ENCODE results near the gene ZNF701.
"Not testable (repeated sequence)": the region's sequence is repeated elsewhere in the genome, so short reads cannot be mapped to it uniquely, and the experiment has no call there.

ZNF701 gene

DNA sequence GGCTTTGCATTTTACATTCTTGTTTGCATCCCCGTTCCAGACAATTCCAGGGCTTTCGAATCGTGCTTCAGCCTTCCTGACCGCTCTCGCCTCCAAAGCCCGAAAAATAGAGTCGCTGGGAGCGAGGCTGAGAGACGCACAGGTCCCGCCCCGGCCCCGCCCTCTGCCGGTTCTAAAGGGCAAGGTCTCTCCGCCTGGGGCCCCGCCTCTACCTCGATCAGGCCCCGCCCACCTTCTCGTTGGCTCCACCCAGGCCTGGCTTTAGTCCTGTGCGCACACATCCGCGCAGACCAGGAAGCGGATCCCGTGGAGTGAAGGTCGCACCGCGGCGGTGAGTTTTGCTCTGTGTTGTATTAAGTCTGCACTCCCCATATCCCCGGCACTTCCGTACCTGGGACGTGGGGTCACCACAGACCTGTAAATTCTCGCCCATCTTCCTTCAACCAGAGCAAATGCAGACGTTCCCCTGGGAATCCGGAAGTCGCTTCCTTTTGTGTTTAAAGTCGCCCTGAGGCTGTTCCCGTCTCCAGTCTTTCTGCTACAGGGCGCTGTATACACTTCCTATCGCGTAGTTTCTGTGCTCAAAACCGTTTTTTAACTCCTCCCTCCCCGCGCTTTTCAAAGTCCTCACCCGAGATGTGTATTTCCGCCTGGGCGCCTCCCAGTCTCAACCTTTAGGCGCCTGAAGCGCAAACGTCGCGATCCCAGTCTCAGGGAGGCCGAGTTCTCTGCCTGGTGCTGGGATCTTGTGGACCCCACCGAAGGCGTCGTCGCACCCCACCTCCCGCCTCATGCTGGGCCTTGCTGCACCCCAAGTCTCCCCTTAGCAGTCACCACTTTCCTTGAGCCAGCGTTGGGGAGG, at the start of gene ZNF701:
Gene ZNF701, plus strand, starts transcription at position 288 of the 862 bp plus-strand sequence. CDS start 3,861 bp downstream, outside the sequence.
- DNase-seq (ENCODE audit: low spot score): peak; percentile 93

DNA sequence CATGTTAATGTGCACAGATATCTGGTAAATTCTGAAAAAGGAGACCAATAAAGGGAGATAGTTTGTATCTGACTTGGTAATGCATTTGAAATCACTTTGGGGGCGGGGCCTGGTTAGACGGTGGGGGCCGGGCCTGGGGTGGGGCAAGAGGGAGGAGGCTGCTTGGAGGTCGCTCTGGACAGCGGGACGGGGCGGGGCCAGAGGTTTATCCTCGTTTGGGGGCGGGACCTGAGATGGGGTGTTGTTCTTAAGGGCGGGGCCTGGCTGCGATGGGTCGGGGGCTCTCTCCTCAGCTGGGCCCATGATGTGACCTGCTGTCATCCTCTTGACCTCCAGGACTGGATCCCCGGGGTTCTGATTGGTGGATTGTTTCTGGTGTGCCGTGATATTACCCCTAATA, 47.5 kb upstream of the ZNF701 start:
- DNase-seq (ENCODE audit: low spot score): no peak

DNA sequence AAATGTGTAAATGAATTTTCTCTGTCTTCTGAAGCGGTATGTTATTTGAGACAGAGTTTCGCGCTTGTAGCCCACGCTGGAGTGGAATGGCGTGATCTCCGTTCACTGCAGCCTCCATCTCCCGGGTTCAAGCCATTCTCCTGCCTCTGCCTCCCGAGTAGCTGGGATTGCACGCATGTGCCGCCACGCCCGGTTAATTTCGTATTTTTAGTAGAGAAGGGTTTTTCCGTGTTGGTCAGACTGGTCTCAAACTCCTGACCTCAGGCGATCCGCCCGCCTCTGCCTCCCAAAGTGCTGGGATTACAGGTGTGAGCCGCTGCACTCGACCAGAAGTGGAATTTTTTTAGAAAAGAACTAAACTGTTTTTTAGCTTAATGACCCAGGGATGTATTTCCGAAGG, 46.0 kb upstream of the ZNF701 start:
- DNase-seq (ENCODE audit: low spot score): no peak

DNA sequence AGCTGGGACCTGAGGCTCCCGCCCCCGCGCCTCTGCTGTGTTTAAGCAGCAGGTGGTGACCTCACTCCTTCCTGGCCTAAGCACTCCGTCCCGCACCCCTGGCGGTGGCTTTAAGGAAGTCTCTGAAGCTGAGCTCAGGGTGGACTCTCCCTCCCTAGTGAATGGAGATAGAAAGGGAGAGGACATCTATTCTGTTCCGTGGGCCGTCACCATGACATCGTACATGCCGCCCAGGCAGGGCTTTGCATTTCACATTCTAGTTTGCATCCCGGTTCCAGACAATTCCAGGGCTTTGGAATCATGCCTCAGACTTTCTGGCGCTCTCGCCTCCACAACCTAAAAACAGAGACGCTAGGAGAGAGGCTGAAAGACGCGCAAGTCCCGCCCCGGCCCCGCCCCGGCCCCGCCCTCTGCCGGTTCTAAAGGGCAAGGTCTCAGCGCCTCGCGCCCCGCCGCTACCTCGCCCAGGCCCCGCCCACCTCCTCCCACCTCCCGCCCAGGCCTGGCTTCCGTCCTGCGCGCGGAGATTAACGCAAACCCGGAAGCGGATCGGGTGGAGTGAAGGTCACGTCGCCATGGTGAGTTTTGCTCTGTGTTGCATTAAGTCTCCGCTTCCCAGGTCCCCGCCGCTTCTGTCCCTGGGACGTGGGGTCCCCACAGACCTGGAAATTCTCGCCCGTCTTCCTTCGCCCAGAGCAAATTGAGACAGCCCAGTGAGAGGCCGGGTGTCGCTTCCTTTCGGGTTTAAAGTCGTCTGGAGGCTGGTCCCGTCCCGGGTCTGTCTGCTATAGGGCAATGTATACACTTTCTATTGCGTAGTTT, 42.7 kb upstream of the ZNF701 start, which contains the start of gene ZNF808:
Gene ZNF808, plus strand, starts transcription at position 535 of the 822 bp plus-strand sequence. CDS start 15,617 bp downstream, outside the sequence.
- peak; percentile 86 for DNase-seq (ENCODE audit: low spot score)

DNA sequence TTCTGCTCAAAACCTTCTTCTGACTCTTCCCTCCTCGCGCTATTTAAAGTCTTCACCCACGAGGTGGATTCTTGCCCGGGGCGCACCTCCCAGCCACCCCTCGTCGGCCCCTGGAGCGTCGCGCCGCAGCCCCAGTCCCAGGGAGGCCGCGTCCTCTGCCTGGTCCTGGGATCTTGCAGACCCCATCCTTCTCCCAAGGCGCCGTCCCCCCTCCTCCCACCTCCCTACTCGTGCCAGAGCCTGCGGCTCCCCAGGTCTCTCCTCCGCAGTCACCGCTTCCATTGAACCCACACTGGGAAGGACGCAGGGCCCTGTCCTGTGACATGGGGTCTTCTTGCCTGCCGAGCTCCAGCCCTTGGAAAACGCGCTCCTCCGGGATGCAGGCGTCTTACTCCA, 42.1 kb upstream of the ZNF701 start:
- no peak for DNase-seq (ENCODE audit: low spot score)

DNA sequence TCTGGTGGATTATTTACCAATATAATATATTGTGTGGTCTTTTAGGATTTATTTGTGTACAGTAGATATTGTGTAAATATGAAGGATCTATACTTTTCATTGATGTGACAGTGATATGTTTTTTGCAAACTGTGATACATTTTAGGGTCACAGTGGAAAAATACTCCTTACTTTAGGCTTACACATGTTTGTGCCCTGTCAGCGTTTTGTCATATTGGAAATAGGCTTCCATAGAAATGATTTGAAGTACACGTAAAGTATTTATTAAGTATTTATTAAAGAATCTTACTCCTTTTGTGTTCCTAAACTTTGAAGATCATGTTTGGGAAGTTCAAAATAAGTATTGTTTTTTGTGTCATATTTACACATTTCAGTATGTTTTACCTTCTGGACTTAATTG, 37.6 kb upstream of the ZNF701 start:
- DNase-seq (ENCODE audit: low spot score): no peak

DNA sequence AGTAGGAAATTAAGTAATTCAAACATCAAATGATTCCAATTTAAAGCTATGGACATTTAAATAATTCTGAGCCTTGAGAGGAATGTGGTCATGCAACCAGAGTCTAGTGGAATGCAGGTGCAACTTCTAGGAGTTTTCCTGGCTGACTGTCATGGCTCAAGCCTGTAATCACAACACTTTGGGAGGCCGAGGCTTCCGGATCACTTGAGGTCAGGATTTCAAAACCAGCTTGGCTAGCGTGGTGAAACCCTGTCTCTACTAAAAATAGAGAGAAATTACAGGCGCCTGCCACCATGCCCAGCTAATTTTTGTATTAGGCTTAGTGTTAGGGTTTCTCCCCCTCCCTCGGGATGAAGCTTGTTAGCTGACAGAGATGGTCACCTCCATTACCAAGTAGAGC, 36.2 kb upstream of the ZNF701 start:
- no peak for DNase-seq (ENCODE audit: low spot score)

DNA sequence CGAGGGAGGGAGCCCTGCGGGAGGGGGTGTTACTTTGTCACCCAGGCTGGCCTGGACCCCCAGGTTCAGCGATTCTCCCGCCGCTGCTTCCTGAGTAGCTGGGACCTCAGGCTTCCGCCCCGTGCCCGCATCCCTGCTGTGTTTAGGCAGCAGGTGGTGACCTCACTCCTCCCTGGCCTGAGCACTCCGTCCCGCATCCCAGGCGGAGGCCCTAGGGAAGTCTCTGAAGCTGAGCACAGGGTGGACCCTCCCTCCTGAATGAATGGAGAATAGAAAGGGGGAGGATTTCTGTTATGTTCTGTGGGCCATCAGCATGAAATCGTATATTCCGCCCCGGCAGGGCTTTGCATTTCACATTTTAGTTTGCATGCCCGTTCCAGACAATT, 34.7 kb upstream of the ZNF701 start:
- not testable (repeated sequence) for DNase-seq (ENCODE audit: low spot score)

DNA sequence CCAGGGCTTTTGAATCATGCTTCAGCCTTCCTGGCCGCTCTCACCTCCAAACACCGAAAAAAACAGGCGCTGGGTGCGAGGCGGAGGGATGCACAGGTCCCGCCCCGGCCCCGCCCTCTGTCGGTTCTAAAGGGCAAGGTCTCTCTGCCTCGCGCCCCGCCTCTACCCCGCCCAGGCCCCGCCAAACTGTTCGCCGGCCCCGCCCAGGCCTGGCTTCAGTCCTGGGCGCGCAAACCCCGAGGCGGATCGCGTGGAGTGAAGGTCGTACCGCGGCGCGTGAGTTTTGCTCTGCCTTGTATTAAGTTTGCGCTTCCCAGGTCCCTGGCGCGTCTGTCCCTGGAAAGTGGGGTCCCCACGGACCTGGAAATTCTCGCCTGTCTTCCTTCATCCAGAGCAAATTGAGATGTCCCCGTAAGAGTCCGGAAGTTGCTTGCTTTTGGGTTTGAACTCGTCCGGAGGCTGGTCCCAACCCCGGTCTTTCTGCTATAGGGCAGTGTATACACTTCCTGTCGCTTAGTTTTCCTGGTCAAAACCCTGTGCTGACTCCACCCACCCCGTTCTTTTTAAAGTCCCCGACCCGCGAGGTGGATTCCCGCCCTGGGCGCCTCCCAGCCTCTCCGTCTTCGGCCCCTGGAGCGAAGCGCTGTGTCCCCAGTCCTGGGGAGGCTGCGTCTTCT, 34.2 kb upstream of the ZNF701 start:
- DNase-seq (ENCODE audit: low spot score): peak; percentile 79

DNA sequence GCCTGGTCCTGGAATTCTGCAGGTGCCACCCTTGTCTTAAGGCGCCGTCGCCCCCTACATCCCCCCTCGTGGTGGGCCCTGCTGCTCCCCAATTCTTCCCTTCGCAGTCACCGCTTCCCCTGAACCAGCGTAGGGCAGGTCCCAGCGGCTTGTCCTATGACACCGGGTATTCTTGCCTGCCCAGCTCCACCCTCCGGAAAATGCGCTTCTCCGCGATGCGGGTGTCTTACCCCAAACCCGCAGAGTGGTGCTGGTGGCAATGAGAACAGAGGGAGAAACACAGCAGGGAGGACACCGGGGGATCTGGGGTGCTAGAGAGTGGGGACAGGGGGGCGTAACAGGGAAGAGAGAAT, 33.7 kb upstream of the ZNF701 start:
- no peak for DNase-seq (ENCODE audit: low spot score)

DNA sequence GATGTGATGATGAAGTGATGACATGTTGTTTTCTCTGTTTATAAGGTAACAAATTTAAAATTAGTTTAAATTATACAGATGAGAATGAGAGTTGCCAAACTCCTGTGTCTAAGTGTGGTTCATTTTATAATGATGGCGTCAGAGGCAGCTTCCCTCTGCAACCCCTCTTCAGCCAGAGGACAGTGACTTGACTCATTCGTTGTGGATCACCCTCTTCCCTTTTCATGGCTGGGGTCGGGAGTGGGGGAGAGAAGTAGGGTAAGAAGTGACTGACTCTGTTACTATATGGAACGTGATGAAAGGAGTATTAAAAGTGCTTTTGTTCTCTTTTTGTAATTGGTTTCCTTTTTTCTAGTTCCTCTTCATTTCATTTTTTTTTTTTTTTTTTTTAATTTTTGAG, 31.3 kb upstream of the ZNF701 start:
- DNase-seq (ENCODE audit: low spot score): not testable (repeated sequence)

DNA sequence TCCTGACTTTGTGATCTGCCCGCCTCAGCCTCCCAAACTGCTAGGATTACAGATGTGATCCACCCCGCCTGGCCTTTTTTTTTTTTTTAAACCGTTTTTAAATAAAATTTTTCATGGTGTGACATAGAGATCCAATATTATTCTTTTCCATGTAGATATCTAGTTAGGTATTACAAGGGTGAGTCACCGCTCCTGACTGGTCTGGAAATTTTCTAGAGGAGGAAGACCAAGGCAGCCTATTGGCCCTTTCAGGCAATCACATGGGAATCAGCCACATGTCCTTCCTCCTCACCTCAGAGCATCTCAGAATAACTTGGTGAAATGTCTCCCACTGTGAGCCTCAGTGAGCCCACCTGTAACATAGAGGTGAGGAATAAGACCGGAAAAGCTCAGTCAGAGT, 28.9 kb upstream of the ZNF701 start:
- not testable (repeated sequence) for DNase-seq (ENCODE audit: low spot score)

DNA sequence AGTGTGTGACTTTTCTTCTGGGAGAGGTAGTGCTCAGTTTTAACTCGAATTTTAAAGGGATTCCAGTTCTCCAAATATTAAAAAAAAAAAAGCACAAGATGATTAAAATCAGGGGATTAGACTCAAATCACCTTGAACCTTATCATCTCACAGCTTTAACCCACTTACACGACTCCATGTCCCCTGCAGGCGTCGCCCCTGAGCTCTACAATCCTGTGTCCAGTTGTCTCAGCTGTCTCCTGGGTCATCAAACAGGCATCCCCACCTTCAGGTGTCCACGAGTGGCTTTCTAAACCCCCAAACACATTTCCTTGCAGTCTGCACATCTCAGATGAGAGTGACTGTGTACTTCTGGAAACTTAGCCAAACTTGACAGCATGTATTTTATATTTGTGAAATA, 28.5 kb upstream of the ZNF701 start:
- no peak for DNase-seq (ENCODE audit: low spot score)

DNA sequence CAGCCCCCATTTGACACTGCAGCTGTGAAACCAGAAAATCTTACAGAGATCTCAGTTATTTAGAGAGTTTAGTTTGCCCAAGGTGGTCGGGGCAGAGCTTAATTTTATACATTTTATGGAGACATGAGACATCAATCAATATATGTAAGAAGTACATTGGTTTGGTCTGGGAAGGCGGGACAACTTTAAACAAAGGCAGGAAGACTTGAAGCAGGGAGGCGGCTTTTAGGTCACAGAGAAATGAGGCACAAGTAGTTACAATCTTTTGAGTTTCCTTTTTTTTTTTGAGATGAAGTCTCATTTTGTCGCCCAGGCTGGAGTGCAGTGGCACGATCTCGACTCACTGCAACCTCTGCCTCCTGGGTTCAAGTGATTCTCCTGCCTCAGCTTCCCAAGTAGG, 27.5 kb upstream of the ZNF701 start:
- DNase-seq (ENCODE audit: low spot score): not testable (repeated sequence)

DNA sequence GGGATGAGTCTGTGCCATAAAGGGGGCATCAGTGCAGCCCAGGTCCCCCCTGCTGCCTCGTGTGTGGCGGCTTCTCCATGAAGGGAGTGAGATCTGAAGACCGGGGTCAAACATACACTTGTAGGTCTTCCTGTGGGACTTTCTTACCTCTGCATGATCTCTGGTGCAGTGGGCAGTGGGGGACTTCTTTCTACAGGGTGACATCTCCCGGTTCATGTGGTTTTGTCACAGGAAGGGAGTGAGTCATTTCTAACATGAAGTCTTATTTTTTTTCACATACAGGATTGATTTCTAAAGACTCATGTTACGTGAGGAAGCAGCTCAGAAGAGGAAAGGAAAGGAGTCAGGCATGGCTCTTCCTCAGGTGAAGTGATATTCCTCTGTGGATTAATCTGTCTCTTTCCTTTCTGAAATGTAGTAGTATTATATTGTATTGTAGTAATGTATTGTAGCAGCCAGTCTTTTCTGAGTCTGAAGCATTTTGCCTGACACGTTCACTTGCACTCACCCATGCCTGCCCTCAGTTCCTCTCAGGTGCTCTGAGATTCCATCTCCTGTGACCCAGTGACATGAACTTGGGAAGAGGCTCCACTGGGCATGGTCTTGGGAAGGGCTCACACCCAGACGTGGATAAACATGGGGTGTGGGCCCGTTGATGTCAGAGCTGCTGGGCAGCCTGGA, 27.0 kb upstream of the ZNF701 start:
- DNase-seq (ENCODE audit: low spot score): no peak

DNA sequence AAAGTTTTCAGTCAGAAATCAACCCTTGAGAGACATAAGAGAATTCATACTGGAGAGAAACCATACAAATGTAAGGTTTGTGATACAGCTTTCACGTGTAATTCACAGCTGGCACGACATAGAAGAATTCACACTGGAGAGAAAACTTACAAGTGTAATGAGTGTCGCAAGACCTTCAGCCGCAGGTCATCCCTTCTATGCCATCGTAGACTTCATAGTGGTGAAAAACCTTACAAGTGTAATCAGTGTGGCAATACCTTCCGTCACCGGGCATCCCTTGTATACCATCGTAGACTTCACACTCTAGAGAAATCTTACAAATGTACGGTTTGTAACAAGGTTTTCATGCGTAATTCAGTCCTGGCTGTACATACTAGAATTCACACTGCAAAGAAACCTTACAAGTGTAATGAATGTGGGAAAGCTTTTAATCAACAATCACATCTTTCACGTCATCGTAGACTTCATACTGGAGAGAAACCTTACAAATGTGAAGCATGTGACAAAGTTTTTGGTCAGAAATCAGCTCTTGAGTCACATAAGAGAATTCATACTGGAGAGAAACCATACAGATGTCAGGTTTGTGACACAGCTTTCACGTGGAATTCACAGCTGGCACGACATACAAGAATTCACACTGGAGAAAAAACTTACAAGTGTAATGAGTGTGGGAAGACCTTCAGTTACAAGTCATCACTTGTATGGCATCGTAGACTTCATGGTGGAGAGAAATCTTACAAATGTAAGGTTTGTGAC, 15.7 kb upstream of the ZNF701 start:
- no peak for DNase-seq (ENCODE audit: low spot score)

DNA sequence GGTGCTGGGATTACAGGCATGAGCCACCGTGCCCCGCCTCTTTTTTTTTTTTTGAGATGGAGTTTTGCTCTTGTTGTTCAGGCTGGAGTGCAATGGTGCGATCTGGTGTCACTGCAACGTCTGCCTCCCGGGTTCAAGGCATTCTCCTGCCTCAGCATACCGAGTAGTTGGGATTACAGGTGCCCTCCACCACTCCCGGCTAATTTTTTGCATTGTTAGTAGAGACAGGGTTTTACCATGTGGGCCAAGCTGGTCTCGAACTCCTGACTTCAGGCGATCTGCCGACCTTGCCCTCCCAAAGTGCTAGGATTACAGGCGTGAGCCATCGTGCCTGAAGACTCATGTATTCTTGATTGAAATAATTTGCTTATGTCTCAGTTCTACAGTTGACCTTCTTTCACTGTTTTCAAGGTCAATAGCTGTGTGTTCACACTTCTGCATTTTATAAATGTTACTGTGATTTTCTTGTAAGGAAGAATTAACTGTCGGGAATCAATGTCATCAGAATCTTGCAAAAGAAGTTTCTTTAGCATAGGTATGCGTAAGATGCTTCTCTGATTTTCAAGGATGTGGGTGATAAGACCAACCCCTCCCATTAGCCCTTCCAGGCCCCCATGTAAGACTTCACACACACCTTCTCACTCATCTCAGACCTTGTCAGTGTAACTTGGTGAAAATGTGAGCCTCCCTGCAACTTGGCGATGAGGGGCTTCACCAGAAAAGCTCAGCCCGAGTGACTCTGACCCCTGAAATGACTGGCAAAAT, 12.7 kb upstream of the ZNF701 start:
- no peak for DNase-seq (ENCODE audit: low spot score)

DNA sequence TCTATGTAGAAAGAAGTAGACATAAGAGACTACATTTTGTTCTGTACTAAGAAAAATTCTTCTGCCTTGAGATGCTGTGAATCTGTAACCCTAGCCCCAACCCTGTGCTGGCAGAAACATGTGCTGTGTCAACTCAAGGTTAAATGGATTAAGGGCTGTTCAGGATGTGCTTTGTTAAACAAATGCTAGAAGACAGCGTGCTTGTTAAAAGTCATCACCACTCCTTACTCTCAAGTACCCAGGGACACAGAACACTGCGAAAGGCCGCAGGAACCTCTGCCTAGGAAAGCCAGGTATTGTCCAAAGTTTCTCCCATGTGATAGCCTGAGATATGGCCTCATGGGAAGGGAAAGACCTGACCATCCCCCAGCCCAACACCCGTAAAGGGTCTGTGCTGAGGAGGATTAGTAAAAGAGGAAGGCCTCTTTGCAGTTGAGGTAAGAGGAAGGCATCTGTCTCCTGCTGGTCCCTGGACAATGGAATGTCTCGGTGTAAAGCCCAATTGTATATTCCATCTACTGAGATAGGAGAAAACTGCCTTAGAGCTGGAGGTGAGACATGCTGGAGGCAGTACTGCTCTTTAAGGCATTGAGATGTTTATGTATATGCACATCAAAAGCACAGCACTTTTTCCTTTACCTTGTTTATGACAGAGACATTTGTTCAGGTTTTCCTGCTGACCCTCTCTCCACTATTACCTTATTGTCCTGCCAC, 11.2 kb upstream of the ZNF701 start:
- DNase-seq (ENCODE audit: low spot score): not testable (repeated sequence)

DNA sequence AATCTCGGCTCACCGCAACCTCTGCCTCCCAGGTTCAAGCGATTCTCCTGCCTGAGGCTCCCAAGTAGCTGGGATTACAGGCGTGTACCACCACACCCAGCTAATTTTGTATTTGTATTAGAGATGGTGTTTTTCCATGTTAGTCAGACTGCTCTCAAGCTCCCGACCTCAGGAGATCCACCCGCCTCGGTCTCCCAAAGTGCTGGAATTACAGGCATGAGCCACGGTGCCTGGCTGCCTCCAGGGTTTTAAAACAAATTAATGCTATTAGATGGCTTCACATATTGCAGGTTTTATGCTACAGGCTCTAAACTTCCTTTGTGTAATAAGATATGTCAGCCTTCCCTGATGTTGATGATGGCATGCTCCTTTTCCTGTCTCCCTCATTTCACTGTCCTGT, 8.5 kb upstream of the ZNF701 start:
- not testable (repeated sequence) for DNase-seq (ENCODE audit: low spot score)

DNA sequence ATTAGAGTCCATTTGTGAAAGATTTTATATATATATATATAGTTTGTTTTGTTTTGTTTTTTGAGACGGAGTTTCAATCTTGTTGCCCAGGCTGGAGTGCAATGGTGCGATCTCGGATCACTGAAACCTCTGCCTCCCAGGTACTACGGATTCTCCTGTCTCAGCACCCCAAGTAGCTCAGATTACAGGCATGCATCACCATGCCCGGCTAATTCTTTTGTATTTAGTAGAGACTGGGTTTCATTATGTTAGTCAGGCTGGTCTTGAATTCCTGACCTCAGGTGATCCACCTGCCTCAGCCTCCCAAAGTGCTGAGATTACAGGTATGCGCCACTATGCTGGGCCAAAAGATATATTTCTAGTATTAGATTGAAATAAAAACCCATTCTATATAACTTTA, 4.0 kb upstream of the ZNF701 start:
- no peak for DNase-seq (ENCODE audit: low spot score)

All from germinal center (tissue), 1 donor.